Lower lobe of right lung (tissue), 2 donors: ENCODE measurements around the gene SH3BP1. TPM values are rescaled to one million over a fixed set of nuclear protein-coding genes. Genes with fewer than 3 reads are reported as not detected.
A peak's percentile ranks its signal among the peaks of the same experiment; 100 is the strongest.

Source experiments
- ATAC-seq, 2 donors: fragments of 200-7000 bp; cut with Tn5 transposase; one replicate each; pipeline ENCODE4 v1.9.1; 2020 to 2022; ENCODE audit warnings: mild to moderate bottlenecking in 2 of 2, moderate library complexity in 2 of 2
- DNase-seq: peaks from one replicate; pipeline ENCODE4 v3.0.0-alpha.2; 2020
- H3K27ac ChIP-seq: fragments of 200-600 bp; one replicate; pipeline ENCODE4 v1.8.0; 2022
- H3K27me3 ChIP-seq: fragments of 200-600 bp; one replicate; pipeline ENCODE4 v1.8.0; 2022; ENCODE audit warnings: low read depth
- H3K36me3 ChIP-seq: fragments of 200-600 bp; one replicate; pipeline ENCODE4 v1.8.0; 2022; ENCODE audit warnings: mild to moderate bottlenecking
- H3K4me1 ChIP-seq: fragments of 200-600 bp; one replicate; pipeline ENCODE4 v1.8.0; 2022
- H3K4me3 ChIP-seq: fragments of 200-600 bp; one replicate; pipeline ENCODE4 v1.8.0; 2022; ENCODE audit warnings: mild to moderate bottlenecking
- H3K9me3 ChIP-seq: fragments of 200-600 bp; one replicate; pipeline ENCODE4 v1.8.0; 2022
- CTCF ChIP-seq: fragments of 200-600 bp; IDR thresholded peaks from one replicate; pipeline ENCODE4 v1.8.0; 2022; ENCODE audit warnings: antibody characterized with exemption, mild to moderate bottlenecking
- intact Hi-C: fragments of 100-400 bp; cut with DNase I; formaldehyde crosslinking; loops from one replicate; pipeline ENCODE4 v1.11.0; 2022
- total RNA-seq: library from RNA; stranded (reverse); fragmentation: NEBNext Ultra II Directional; extraction: Animal tissue kit (Norgen Biotek cat#: 25700); gene quantifications from one replicate; pipeline ENCODE4 v1.2.1, GENCODE V29; 2021
- donor health status: DM: no; HTN: yes; CAD: no; lungs with severe emphysema.

The SH3BP1 gene
- total RNA-seq, 1 donor from 2014 or later: 34.8 TPM

- H3K36me3 ChIP-seq: peaks cover 24% of the 10 kb centered on the region
- TF ChIP-seq CTCF: no peak
- peaks cover 54% of the 10 kb centered on the region for H3K4me1 ChIP-seq
- H3K9me3 ChIP-seq: no peaks in the 10 kb centered on the region
- ATAC-seq (no peak), DNase-seq (no peak)
- peak overlapping the region; percentile 91 for H3K27ac ChIP-seq
- no peak overlapping the region for H3K4me3 ChIP-seq
- H3K27me3 ChIP-seq: no peaks in the 10 kb centered on the region
- intact Hi-C loops: no loop called here
Measured at GRCh38 chr22:37611207-37611606, 28.3 kb upstream of the SH3BP1 start.

- H3K36me3 ChIP-seq: peaks cover 77% of the 10 kb centered on the region
- TF ChIP-seq CTCF: no peak
- no peak overlapping the region for H3K27ac ChIP-seq
- peaks cover 11% of the 10 kb centered on the region for H3K4me1 ChIP-seq
- no peaks in the 10 kb centered on the region for H3K9me3 ChIP-seq
- DNase-seq (no peak), ATAC-seq (no peak)
- H3K27me3 ChIP-seq: no peaks in the 10 kb centered on the region
- H3K4me3 ChIP-seq: no peak overlapping the region
- intact Hi-C loops: no loop called here
Measured at GRCh38 chr22:37616201-37617083, 23.0 kb upstream of the SH3BP1 start.

- H3K27ac ChIP-seq: no peak overlapping the region
- H3K4me1 ChIP-seq: peaks cover 9% of the 10 kb centered on the region
- DNase-seq (no peak), ATAC-seq (no peak)
- no peak overlapping the region for H3K4me3 ChIP-seq
- TF ChIP-seq CTCF: no peak
- intact Hi-C loops: no loop called here
- no peaks in the 10 kb centered on the region for H3K27me3 ChIP-seq
- H3K9me3 ChIP-seq: no peaks in the 10 kb centered on the region
- peaks cover 86% of the 10 kb centered on the region for H3K36me3 ChIP-seq
Measured at GRCh38 chr22:37617431-37617830, 22.0 kb upstream of the SH3BP1 start.

GRCh38 chr22:37618072-37618656 lies 21.3 kb upstream of the SH3BP1 start:
- H3K27ac ChIP-seq: no peak overlapping the region
- DNase-seq (no peak), ATAC-seq (no peak)
- H3K4me1 ChIP-seq: peaks cover 8% of the 10 kb centered on the region
- peaks cover 94% of the 10 kb centered on the region for H3K36me3 ChIP-seq
- no peaks in the 10 kb centered on the region for H3K9me3 ChIP-seq
- H3K4me3 ChIP-seq: no peak overlapping the region
- intact Hi-C loops: no loop called here
- TF ChIP-seq CTCF: no peak
- H3K27me3 ChIP-seq: no peaks in the 10 kb centered on the region

GRCh38 chr22:37618674-37619073 lies 20.8 kb upstream of the SH3BP1 start:
- Histone ChIP-seq H3K4me3 (no peak overlapping the region), H3K27ac (no peak overlapping the region), H3K27me3 (no peaks in the 10 kb centered on the region), H3K36me3 (peaks cover 95% of the 10 kb centered on the region), H3K9me3 (no peaks in the 10 kb centered on the region), H3K4me1 (peaks cover 8% of the 10 kb centered on the region)
- intact Hi-C loops: no loop called here
- TF ChIP-seq CTCF: no peak
- ATAC-seq (no peak), DNase-seq (no peak)
